Glomerular endothelial cell (primary cell): Measurements from ENCODE around the gene SMARCA4. TPM values are rescaled to one million over a fixed set of nuclear protein-coding genes. Genes with fewer than 3 reads are reported as not detected.

Experiments used
- DNase-seq: peaks from one replicate; pipeline ENCODE4 v3.0.0-alpha.2; 2011; ENCODE audit warnings: low read depth, low spot score; ENCODE audit errors: extremely low read depth
- total RNA-seq: library from RNA; depleted of rRNA; stranded (reverse); fragments of >200 nt; gene quantifications from 2 replicates; pipeline ENCODE4 v1.2.3, GENCODE V29; 2015

SMARCA4 gene
- total RNA-seq = 157 and 172 TPM in 2 replicates

GRCh38 chr19:10960314-10961072 lies at the start of gene SMARCA4:
Gene SMARCA4, plus strand, starts transcription at chr19:10961030. Its CDS starts 23,122 bp downstream, at chr19:10984152.
- peak; percentile 39 for DNase-seq

GRCh38 chr19:10911579-10912363 lies 49.1 kb upstream of the SMARCA4 start:
- no peak for DNase-seq

GRCh38 chr19:10912619-10913018 lies 48.2 kb upstream of the SMARCA4 start:
- DNase-seq = no peak

- DNase-seq = no peak
Measured at GRCh38 chr19:10913716-10914340, 47.0 kb upstream of the SMARCA4 start.

- DNase-seq = no peak
Measured at GRCh38 chr19:10915130-10916091, 45.4 kb upstream of the SMARCA4 start.

- DNase-seq = no peak
Measured at GRCh38 chr19:10916602-10917001, 44.2 kb upstream of the SMARCA4 start.

- DNase-seq = no peak
Measured at GRCh38 chr19:10918359-10918758, 42.5 kb upstream of the SMARCA4 start.

- no peak for DNase-seq
Measured at GRCh38 chr19:10919352-10920287, 41.2 kb upstream of the SMARCA4 start.

- DNase-seq = no peak
Measured at GRCh38 chr19:10920288-10920655, 40.6 kb upstream of the SMARCA4 start.

GRCh38 chr19:10920781-10921180 lies 40.0 kb upstream of the SMARCA4 start:
- DNase-seq = no peak

GRCh38 chr19:10921199-10921909 lies 39.5 kb upstream of the SMARCA4 start:
- no peak for DNase-seq

GRCh38 chr19:10921910-10922637 lies 38.8 kb upstream of the SMARCA4 start:
- no peak for DNase-seq

GRCh38 chr19:10922638-10923014 lies 38.2 kb upstream of the SMARCA4 start:
- DNase-seq = no peak

GRCh38 chr19:10923260-10924112 lies 37.3 kb upstream of the SMARCA4 start:
- no peak for DNase-seq

- no peak for DNase-seq
Measured at GRCh38 chr19:10924597-10924996, 36.2 kb upstream of the SMARCA4 start.

- no peak for DNase-seq
Measured at GRCh38 chr19:10927730-10928562, 32.9 kb upstream of the SMARCA4 start.
